ENCODE results near the gene FXR1. TPM values are rescaled to one million over a fixed set of nuclear protein-coding genes. Genes with fewer than 3 reads are reported as not detected.
A peak's percentile ranks its signal among the peaks of the same experiment; 100 is the strongest.

The FXR1 gene
- total and polyA plus RNA-seq, 2 of the 13 experiments (the other 11 are each of a cell fraction or from before 2014, with no cell fraction given): 104 to 132 TPM

GRCh38 chr3:180989291-180990163, 77.1 kb downstream of the FXR1 start, which contains the start of gene DNAJC19 (continued):
- TF ChIP-seq GPBP1L1 (CRISPR knock-in tag; IDR thresholded peaks at IDR 0.05) (no peak), GTF3A (CRISPR knock-in tag; conservative IDR thresholded peaks at IDR 0.05) (no peak), ATF2 (CRISPR knock-in tag; IDR thresholded peaks at IDR 0.05) (peak; percentile 86), KLF6 (CRISPR knock-in tag; IDR thresholded peaks at IDR 0.05) (0 out of 2 replicates have a peak, but pooled peaks have one; percentile 55), ZNF543 (CRISPR knock-in tag; IDR thresholded peaks at IDR 0.05) (peak; percentile 85), CENPX (CRISPR knock-in tag; IDR thresholded peaks at IDR 0.05) (no peak), NFYC (CRISPR knock-in tag; IDR thresholded peaks at IDR 0.05) (peak; percentile 76), CREM (IDR thresholded peaks at IDR 0.05) (peak; percentile 79), CREM (CRISPR knock-in tag; IDR thresholded peaks at IDR 0.05) (no peak), ZBTB43 (CRISPR knock-in tag; conservative IDR thresholded peaks at IDR 0.05) (no peak), IKZF5 (CRISPR knock-in tag; IDR thresholded peaks at IDR 0.05) (peak; percentile 94), ZNF792 (CRISPR knock-in tag; IDR thresholded peaks at IDR 0.05) (peak; percentile 80; the same call in 1 of the 2 replicates), HNRNPL (IDR thresholded peaks at IDR 0.05; ENCODE audit: low read depth, low read length) (no peak), ZBTB49 (CRISPR knock-in tag; IDR thresholded peaks at IDR 0.05; ENCODE audit: borderline replicate concordance) (no peak), MIER3 (CRISPR knock-in tag; IDR thresholded peaks at IDR 0.05; ENCODE audit: borderline replicate concordance) (peak; percentile 87), ZNF276 (CRISPR knock-in tag; IDR thresholded peaks at IDR 0.05; ENCODE audit: low read depth) (peak; percentile 71; the same call in 1 of the 2 replicates), ZNF430 (CRISPR knock-in tag; IDR thresholded peaks at IDR 0.05) (peak; percentile 92), KAT7 (CRISPR knock-in tag; IDR thresholded peaks at IDR 0.05; ENCODE audit: borderline replicate concordance) (peak; percentile 89)
